Uterus (tissue), 2 donors: ENCODE results near the gene APOM.

Source experiments
- CTCF ChIP-seq, 4 experiments: fragments of 200-600 bp in 2 of 4; fragments of 450-650 bp in 2 of 4; sonication (generic) in 2 of 4; IDR thresholded peaks; one replicate each; pipeline ENCODE4 v1.5.1; 2016 to 2019; ENCODE audit warnings: antibody characterized with exemption in 4 of 4, mild to moderate bottlenecking in 2 of 4, moderate library complexity in 1 of 4
- POLR2A ChIP-seq, 2 donors: fragments of 450-650 bp; IDR thresholded peaks; one replicate each; pipeline ENCODE4 v1.6.1; 2016; ENCODE audit warnings: antibody characterized with exemption in 2 of 2, mild to moderate bottlenecking in 1 of 2, moderate library complexity in 1 of 2

DNA sequence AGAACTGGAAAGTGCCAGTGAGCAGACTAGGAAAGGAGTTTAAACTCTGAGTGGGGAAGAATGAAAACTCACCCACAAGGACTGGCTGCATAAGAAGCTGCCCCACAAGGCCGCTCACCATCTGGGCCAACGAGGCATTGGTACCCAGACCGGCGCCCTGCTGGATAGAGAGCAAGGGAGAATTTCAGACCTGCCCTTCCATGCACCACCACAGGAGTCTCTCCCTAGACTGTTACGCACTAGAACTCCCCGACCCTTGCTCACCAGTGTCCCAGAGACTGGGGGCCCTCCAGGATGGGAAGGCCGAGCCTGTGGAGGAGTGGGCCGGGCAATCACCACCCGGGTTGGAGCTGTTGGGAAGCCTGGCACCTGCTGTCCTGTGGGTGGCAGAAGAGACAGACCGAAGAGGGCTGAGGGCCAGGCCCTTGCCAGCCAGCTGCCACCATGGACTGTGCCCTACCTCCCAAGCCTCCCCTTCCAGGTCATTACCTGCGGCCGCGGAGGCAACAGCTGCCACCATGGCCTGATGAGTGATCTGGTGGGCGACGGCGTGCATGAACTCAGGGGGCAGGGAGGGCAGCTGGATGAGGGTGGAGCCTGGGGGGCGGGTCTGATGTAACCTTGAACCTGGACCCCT is 11.8 kb upstream of the APOM start:
- TF ChIP-seq CTCF (IDR thresholded peaks at IDR 0.05) (no peak), POLR2A (IDR thresholded peaks at IDR 0.05) (no peak)
